ENCODE measurements around the gene ERC2.

Gene ERC2

DNA sequence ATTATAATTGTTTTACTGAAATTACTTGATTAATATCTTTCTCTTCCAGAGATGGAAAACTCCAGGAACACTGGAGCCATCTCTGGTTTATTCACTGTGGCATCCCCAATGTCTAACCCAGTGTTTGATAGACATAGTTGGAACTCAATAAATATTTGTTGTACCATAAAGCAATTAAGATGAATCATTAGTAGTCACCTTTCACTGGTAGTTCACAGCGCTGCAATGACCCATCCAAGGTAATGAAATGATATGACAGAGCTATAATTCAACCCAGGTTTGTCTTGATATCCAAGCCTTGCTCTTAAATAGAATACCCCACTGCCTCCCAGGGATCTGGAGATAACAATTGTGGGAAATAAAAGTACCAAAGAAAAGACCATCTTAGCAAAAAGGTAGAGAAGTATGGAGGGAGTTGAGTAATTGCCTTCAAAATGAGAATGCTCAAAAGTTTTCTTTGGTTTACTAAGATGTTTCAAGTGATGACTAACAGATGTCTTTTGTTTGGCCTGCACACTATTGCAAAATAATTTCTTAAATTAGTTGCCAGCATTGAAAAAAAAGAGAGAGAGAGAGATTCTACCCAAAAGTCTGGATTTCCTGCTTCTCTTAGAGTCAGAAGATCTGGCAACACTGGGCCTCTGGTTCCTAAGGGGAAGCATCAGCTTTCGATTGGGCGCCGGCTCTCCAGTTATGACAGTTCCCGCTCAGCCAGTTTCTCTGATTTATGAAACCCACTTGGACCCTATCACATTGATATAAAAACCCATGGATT lies 348.5 kb downstream of the ERC2 start:
- H2AFZ ChIP-seq (ENCODE audit: low read length, unreplicated experiment): peak overlapping the region; percentile 94
- peak overlapping the region; percentile 76 for H3K27ac ChIP-seq (ENCODE audit: low read depth, low read length)
- peaks cover 6% of the 10 kb centered on the region; the same call in 1 of the 2 replicates for H3K27me3 ChIP-seq (ENCODE audit: insufficient read depth, low read length)
- H3K36me3 ChIP-seq (ENCODE audit: insufficient read depth, low read length): no peaks in the 10 kb centered on the region
- no peaks in the 10 kb centered on the region for H3K79me2 ChIP-seq (ENCODE audit: control insufficient read depth, insufficient read depth, low read length, unreplicated experiment)
- H3K4me3 ChIP-seq (ENCODE audit: low read depth, low read length): no peak overlapping the region
- H3K4me1 ChIP-seq (ENCODE audit: control insufficient read depth, insufficient read depth, low read length, unreplicated experiment): peaks cover 15% of the 10 kb centered on the region

DNA sequence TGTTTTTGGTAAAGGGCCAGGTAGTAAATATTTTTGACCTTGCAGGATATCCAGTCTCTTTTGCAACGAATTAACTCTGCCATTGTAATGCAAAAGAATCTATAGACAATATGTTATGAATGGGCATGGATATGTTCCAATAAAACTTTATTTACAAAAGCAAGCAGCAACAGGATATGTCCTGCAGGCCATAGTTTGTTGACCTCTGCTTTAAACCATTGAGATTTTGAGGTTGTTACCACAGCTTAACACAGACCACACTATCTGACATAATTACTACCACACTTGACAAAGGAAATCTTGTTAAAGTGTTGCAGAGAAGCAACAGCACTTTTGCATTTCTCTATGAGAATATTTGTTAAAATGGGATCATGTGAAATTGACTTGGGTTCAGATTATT lies 349.3 kb downstream of the ERC2 start:
- Histone ChIP-seq H2AFZ (ENCODE audit: low read length, unreplicated experiment) (no peak overlapping the region), H3K27me3 (ENCODE audit: insufficient read depth, low read length) (peaks cover 14% of the 10 kb centered on the region; the same call in 1 of the 2 replicates), H3K4me1 (ENCODE audit: control insufficient read depth, insufficient read depth, low read length, unreplicated experiment) (peaks cover 15% of the 10 kb centered on the region), H3K4me3 (ENCODE audit: low read depth, low read length) (no peak overlapping the region), H3K36me3 (ENCODE audit: insufficient read depth, low read length) (no peaks in the 10 kb centered on the region), H3K27ac (ENCODE audit: low read depth, low read length) (no peak overlapping the region), H3K79me2 (ENCODE audit: control insufficient read depth, insufficient read depth, low read length, unreplicated experiment) (no peaks in the 10 kb centered on the region)

DNA sequence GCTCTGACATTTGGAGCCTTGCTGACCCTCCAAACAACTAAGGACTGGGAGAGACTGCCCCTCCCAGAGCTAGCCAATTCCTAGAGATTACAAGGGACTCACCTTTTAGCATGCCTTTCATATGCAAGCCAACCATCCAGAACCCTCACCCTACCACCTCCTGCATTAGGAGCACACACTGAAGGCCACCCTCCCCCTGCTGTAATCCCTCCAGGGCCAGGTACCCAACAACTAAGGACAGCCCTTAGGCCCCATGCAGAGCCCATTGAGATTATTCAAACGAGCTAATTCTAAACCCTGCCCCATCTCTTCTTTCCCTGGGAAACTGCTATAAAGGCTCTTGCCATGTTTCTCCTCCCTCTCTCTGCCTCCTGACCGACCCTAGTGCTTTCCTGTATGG lies 352.6 kb downstream of the ERC2 start:
- Histone ChIP-seq H3K4me1 (ENCODE audit: control insufficient read depth, insufficient read depth, low read length, unreplicated experiment) (peaks cover 15% of the 10 kb centered on the region), H3K4me3 (ENCODE audit: low read depth, low read length) (no peak overlapping the region), H3K27ac (ENCODE audit: low read depth, low read length) (no peak overlapping the region), H3K79me2 (ENCODE audit: control insufficient read depth, insufficient read depth, low read length, unreplicated experiment) (no peaks in the 10 kb centered on the region), H3K36me3 (ENCODE audit: insufficient read depth, low read length) (no peaks in the 10 kb centered on the region), H3K27me3 (ENCODE audit: insufficient read depth, low read length) (peaks cover 39% of the 10 kb centered on the region), H2AFZ (ENCODE audit: low read length, unreplicated experiment) (no peak overlapping the region)

DNA sequence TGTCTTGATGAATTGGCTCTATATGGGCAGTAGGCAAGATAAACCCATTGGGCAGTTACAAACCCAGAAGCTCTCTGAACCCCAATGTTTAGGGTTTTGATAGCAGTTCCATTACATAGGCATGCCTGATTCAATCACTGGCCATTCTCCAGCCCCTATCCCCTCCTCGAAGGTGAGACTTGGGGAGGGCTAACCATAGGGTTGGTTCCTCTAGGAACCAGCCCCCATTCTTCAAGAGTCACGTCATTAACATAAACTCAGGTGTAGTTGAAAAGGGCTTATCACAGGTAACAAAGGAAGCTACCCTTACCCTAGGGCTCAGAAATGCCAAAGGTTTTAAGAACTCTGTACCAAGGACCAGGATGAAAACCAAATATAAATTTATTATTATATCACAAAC lies 353.1 kb downstream of the ERC2 start:
- H3K27me3 ChIP-seq (ENCODE audit: insufficient read depth, low read length): peaks cover 40% of the 10 kb centered on the region
- no peaks in the 10 kb centered on the region for H3K79me2 ChIP-seq (ENCODE audit: control insufficient read depth, insufficient read depth, low read length, unreplicated experiment)
- peaks cover 10% of the 10 kb centered on the region for H3K4me1 ChIP-seq (ENCODE audit: control insufficient read depth, insufficient read depth, low read length, unreplicated experiment)
- no peak overlapping the region for H3K4me3 ChIP-seq (ENCODE audit: low read depth, low read length)
- H3K36me3 ChIP-seq (ENCODE audit: insufficient read depth, low read length): no peaks in the 10 kb centered on the region
- H2AFZ ChIP-seq (ENCODE audit: low read length, unreplicated experiment): no peak overlapping the region
- H3K27ac ChIP-seq (ENCODE audit: low read depth, low read length): no peak overlapping the region

DNA sequence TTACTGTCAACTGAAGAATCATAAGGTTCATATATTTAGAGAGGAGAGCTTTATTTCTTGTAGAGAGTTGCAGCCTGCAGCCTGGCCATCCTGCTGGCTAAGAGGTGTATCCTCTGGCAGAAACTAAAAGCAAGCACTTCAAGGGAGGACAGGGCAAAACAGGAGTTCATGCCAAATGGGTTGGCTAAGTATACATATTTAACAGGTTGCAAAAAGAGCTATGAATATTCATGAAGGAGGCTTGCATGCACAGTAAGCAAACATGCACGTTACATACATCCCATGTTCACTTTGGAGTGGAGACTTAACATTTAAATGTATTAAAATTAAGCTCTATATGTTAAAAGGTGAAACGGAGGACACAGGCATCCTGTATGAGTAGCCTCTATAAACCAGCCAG lies 354.4 kb downstream of the ERC2 start:
- H3K27ac ChIP-seq (ENCODE audit: low read depth, low read length): no peak overlapping the region
- H3K36me3 ChIP-seq (ENCODE audit: insufficient read depth, low read length): no peaks in the 10 kb centered on the region
- H3K4me3 ChIP-seq (ENCODE audit: low read depth, low read length): no peak overlapping the region
- peaks cover 40% of the 10 kb centered on the region for H3K27me3 ChIP-seq (ENCODE audit: insufficient read depth, low read length)
- H3K79me2 ChIP-seq (ENCODE audit: control insufficient read depth, insufficient read depth, low read length, unreplicated experiment): no peaks in the 10 kb centered on the region
- H2AFZ ChIP-seq (ENCODE audit: low read length, unreplicated experiment): no peak overlapping the region
- H3K4me1 ChIP-seq (ENCODE audit: control insufficient read depth, insufficient read depth, low read length, unreplicated experiment): no peaks in the 10 kb centered on the region

DNA sequence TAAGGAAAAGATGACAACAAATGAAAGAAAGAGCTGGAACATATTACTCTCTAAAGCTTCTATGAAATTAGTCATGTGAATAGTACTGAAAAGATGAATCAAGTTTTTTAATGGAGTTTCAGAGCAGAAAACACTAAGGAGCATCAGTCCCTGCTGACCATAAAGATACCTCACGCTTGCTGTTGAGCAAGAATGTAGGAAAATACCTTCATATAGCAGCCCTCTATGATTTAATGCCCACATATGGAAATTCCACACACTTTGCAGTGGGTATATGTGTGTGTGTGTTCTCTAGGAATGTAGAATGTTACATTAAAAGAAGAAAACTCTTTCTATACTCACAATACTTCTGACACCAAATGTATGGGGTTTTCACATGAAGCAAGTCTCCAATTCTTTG lies 355.0 kb downstream of the ERC2 start:
- no peak overlapping the region for H3K4me3 ChIP-seq (ENCODE audit: low read depth, low read length)
- H3K4me1 ChIP-seq (ENCODE audit: control insufficient read depth, insufficient read depth, low read length, unreplicated experiment): no peaks in the 10 kb centered on the region
- H3K27me3 ChIP-seq (ENCODE audit: insufficient read depth, low read length): peaks cover 40% of the 10 kb centered on the region
- no peak overlapping the region for H2AFZ ChIP-seq (ENCODE audit: low read length, unreplicated experiment)
- no peak overlapping the region for H3K27ac ChIP-seq (ENCODE audit: low read depth, low read length)
- H3K36me3 ChIP-seq (ENCODE audit: insufficient read depth, low read length): no peaks in the 10 kb centered on the region
- H3K79me2 ChIP-seq (ENCODE audit: control insufficient read depth, insufficient read depth, low read length, unreplicated experiment): no peaks in the 10 kb centered on the region

DNA sequence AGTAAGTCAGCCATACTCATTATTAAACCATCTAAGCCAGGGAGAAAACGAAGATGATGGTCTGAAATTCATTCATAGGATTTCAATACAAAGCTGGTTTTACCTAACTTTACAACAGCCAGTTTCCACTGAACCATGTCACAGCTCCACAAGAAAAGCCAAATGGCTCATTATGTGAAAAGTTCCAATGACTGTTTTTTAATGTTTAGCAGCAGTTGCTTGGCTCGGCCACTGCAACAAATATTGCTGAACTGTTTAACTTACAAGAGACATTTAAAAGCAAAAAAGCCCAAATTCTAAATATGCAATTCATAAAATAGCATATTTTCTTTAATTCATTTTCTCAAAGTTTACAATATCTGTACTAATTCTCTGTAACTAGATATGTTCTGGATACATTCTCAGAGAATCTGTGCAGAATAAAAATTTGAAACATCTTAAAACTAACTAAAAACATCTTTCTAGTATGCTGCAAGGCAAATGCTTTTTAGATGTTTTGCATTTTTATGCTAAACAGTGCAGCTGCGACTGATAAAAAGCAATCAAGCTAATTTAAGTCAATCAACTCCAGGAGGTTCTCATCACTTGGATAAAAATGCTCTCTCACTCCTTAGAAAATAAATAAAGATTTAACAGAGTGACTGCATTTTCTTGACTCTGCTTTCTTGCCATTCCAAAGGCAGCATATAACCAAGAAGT lies 356.5 kb downstream of the ERC2 start:
- Histone ChIP-seq H3K4me3 (ENCODE audit: low read depth, low read length) (no peak overlapping the region), H3K36me3 (ENCODE audit: insufficient read depth, low read length) (no peaks in the 10 kb centered on the region), H3K4me1 (ENCODE audit: control insufficient read depth, insufficient read depth, low read length, unreplicated experiment) (no peaks in the 10 kb centered on the region), H3K79me2 (ENCODE audit: control insufficient read depth, insufficient read depth, low read length, unreplicated experiment) (no peaks in the 10 kb centered on the region), H3K27ac (ENCODE audit: low read depth, low read length) (no peak overlapping the region), H2AFZ (ENCODE audit: low read length, unreplicated experiment) (no peak overlapping the region), H3K27me3 (ENCODE audit: insufficient read depth, low read length) (peaks cover 36% of the 10 kb centered on the region)

DNA sequence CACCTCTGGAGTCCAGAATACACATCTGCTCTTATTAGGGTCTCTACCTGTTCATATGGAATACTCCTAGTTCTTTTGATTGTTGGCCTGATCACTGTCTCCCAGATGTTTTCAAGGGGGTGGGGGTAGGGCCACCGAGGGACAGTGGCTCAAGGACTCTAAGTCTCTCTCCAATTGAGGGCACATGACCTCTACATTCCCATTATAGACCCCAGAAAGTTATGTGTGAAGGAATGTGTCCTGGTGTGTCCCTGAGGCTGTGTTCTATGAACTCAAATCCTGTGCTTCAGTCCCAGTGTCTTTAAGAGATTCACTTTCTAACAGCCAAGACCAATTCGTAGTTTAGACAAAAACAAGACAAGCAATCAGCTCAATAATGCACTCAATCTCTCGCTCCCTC lies 357.4 kb downstream of the ERC2 start:
- no peaks in the 10 kb centered on the region for H3K36me3 ChIP-seq (ENCODE audit: insufficient read depth, low read length)
- H3K4me3 ChIP-seq (ENCODE audit: low read depth, low read length): no peak overlapping the region
- H3K79me2 ChIP-seq (ENCODE audit: control insufficient read depth, insufficient read depth, low read length, unreplicated experiment): no peaks in the 10 kb centered on the region
- H3K4me1 ChIP-seq (ENCODE audit: control insufficient read depth, insufficient read depth, low read length, unreplicated experiment): no peaks in the 10 kb centered on the region
- H2AFZ ChIP-seq (ENCODE audit: low read length, unreplicated experiment): no peak overlapping the region
- peaks cover 36% of the 10 kb centered on the region for H3K27me3 ChIP-seq (ENCODE audit: insufficient read depth, low read length)
- H3K27ac ChIP-seq (ENCODE audit: low read depth, low read length): no peak overlapping the region

DNA sequence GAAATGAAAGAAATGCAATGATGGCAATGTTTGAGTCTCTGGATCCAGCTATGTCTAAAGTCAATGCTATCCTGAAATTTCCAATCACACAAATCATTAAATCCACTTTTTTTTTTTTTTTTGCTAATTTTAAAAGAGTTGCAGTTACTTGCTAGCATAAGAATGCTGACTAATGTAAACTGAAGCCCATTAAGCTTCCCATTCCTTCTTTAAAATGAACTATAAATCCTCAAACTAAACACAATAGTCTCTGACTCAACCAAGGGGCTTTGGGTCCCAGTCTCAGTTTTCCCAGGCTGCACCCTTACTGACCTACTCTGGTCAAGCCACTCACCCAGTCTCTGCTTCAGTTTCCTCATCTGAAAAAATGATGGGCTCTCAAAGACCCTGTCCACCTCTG lies 361.1 kb downstream of the ERC2 start:
- no peaks in the 10 kb centered on the region for H3K4me1 ChIP-seq (ENCODE audit: control insufficient read depth, insufficient read depth, low read length, unreplicated experiment)
- no peak overlapping the region for H3K4me3 ChIP-seq (ENCODE audit: low read depth, low read length)
- no peaks in the 10 kb centered on the region for H3K79me2 ChIP-seq (ENCODE audit: control insufficient read depth, insufficient read depth, low read length, unreplicated experiment)
- H3K36me3 ChIP-seq (ENCODE audit: insufficient read depth, low read length): no peaks in the 10 kb centered on the region
- H3K27ac ChIP-seq (ENCODE audit: low read depth, low read length): no peak overlapping the region
- peaks cover 22% of the 10 kb centered on the region for H3K27me3 ChIP-seq (ENCODE audit: insufficient read depth, low read length)
- H2AFZ ChIP-seq (ENCODE audit: low read length, unreplicated experiment): no peak overlapping the region

DNA sequence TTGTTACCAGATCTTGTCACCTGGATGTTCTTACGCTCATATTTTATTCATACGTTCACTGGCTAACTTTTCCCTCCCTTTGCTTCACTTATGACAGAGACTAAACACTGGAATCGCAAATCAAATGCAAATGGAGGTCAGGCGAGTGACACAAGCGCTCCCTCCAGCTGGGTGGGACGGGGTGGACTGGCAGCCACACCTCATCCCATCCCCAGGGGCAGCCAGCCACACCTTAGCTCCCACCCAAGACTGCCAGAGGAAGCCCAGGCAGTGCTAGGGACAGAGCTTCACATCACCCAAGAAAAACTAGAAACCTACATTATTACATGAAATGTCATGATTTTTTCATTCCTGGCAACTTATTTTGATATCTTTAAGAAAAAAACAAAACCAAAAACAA lies 366.2 kb downstream of the ERC2 start:
- Histone ChIP-seq H3K4me1 (ENCODE audit: control insufficient read depth, insufficient read depth, low read length, unreplicated experiment) (no peaks in the 10 kb centered on the region), H2AFZ (ENCODE audit: low read length, unreplicated experiment) (no peak overlapping the region), H3K79me2 (ENCODE audit: control insufficient read depth, insufficient read depth, low read length, unreplicated experiment) (no peaks in the 10 kb centered on the region), H3K27ac (ENCODE audit: low read depth, low read length) (no peak overlapping the region), H3K27me3 (ENCODE audit: insufficient read depth, low read length) (peaks cover 40% of the 10 kb centered on the region), H3K36me3 (ENCODE audit: insufficient read depth, low read length) (no peaks in the 10 kb centered on the region), H3K4me3 (ENCODE audit: low read depth, low read length) (no peak overlapping the region)

DNA sequence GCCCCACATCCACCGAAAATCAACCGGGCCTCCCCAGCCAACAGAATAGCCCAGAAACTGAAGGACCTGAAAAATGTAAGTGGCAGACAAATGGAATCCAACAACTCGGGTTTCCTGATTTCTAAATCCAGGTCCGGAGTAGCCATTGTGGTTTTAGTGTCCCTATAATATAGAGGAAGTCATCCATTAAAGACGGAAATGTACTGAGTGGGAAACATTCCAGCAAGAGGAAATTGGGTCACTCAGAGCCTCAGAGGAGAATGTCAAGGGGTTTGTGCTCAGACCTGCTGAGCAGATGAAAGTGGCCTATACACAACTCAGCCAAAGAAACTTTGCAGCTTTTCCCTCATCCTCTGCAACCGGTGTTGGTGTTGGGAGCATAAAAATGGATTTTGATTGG lies 366.7 kb downstream of the ERC2 start:
- H3K4me3 ChIP-seq (ENCODE audit: low read depth, low read length): no peak overlapping the region
- H3K4me1 ChIP-seq (ENCODE audit: control insufficient read depth, insufficient read depth, low read length, unreplicated experiment): no peaks in the 10 kb centered on the region
- H3K27me3 ChIP-seq (ENCODE audit: insufficient read depth, low read length): peaks cover 40% of the 10 kb centered on the region
- H3K27ac ChIP-seq (ENCODE audit: low read depth, low read length): no peak overlapping the region
- no peaks in the 10 kb centered on the region for H3K79me2 ChIP-seq (ENCODE audit: control insufficient read depth, insufficient read depth, low read length, unreplicated experiment)
- no peak overlapping the region for H2AFZ ChIP-seq (ENCODE audit: low read length, unreplicated experiment)
- no peaks in the 10 kb centered on the region for H3K36me3 ChIP-seq (ENCODE audit: insufficient read depth, low read length)
